HEK293 (cell line): ENCODE measurements around the gene NRG2.

Experiments
- CTCF ChIA-PET: fragments of 350-600 bp; formaldehyde crosslinking; extraction: SDS; loops from one replicate; lab custom pipeline; 2021; ENCODE audit warnings: antibody characterized with exemption; lab: Yijun Ruan, JAX
- POLR2A ChIA-PET: fragments of 300-600 bp; formaldehyde crosslinking; extraction: SDS; loops from one replicate; lab custom pipeline; 2020; ENCODE audit warnings: antibody characterized with exemption, inconsistent platforms; lab: Yijun Ruan, JAX
- H3K27ac ChIP-seq: fragments of 200-500 bp; sonication (Bioruptor generic); 2 replicates; pipeline ENCODE4 v1.5.1; 2014; ENCODE audit warnings: low read depth, low read length, control low read depth, inconsistent platforms; ENCODE audit errors: extremely low read depth
- H3K36me3 ChIP-seq, 2 experiments: fragments of 200-500 bp in 1 of 2; sonication (Bioruptor generic) in 1 of 2; 1 replicate in 1 of 2; 2 replicates in 1 of 2; pipeline ENCODE4 v1.5.1; 2014 to 2017; ENCODE audit warnings: inconsistent platforms in 2 of 2, low read length in 2 of 2; ENCODE audit not compliant: control insufficient read depth in 2 of 2, insufficient read depth in 1 of 2
- H3K4me1 ChIP-seq: fragments of 200-500 bp; sonication (Bioruptor generic); 2 replicates; pipeline ENCODE4 v1.5.1; 2014; ENCODE audit warnings: mild to moderate bottlenecking, low read length, inconsistent platforms; ENCODE audit not compliant: control insufficient read depth, insufficient read depth
- H3K4me3 ChIP-seq: 2 replicates; pipeline ENCODE4 v1.5.1; 2011; ENCODE audit warnings: low read depth, mild to moderate bottlenecking, control low read depth, low read length, moderate library complexity
- H3K9me3 ChIP-seq: fragments of 200-500 bp; sonication (Bioruptor generic); 2 replicates; pipeline ENCODE4 v1.5.1; 2014; ENCODE audit warnings: low read depth, low read length, inconsistent platforms; ENCODE audit not compliant: control insufficient read depth, insufficient read depth
- BCL11A ChIP-seq: fragments of 450-650 bp; formaldehyde crosslinking; IDR thresholded peaks from 2 replicates; pipeline ENCODE4 v1.5.1; 2016; ENCODE audit warnings: low read depth, missing biosample characterization, missing genetic modification characterization
- BCL11B ChIP-seq: fragments of 450-650 bp; formaldehyde crosslinking; IDR thresholded peaks from 2 replicates; pipeline ENCODE4 v1.5.1; 2016; ENCODE audit warnings: low read depth, missing biosample characterization, missing genetic modification characterization
- GLI2 ChIP-seq: fragments of 450-650 bp; formaldehyde crosslinking; IDR thresholded peaks from 2 replicates; pipeline ENCODE4; 2017; ENCODE audit warnings: missing biosample characterization, missing genetic modification characterization, low read depth, borderline replicate concordance
- IKZF3 ChIP-seq: fragments of 450-650 bp; IDR thresholded peaks from 2 replicates; pipeline ENCODE4 v1.5.0; 2018; ENCODE audit warnings: missing biosample characterization, mild to moderate bottlenecking, missing genetic modification characterization, moderate library complexity
- KLF1 ChIP-seq: fragments of 450-650 bp; formaldehyde crosslinking; IDR thresholded peaks from 2 replicates; pipeline ENCODE4 v1.5.1; 2016; ENCODE audit warnings: missing biosample characterization, missing genetic modification characterization
- MEIS1 ChIP-seq: sonication (generic); formaldehyde crosslinking; IDR thresholded peaks from 2 replicates; pipeline ENCODE4 v1.8.1; 2022; ENCODE audit warnings: missing genetic modification reagents, mild to moderate bottlenecking, borderline replicate concordance
- PRDM1 ChIP-seq: fragments of 450-650 bp; formaldehyde crosslinking; IDR thresholded peaks from 2 replicates; pipeline ENCODE4; 2016; ENCODE audit warnings: missing biosample characterization, missing genetic modification characterization
- TRIM28 ChIP-seq: IDR thresholded peaks from 2 replicates; pipeline ENCODE4 v1.6.1; 2011; ENCODE audit warnings: low read length, control low read depth, borderline replicate concordance
- ZFP69B ChIP-seq: fragments of 450-650 bp; formaldehyde crosslinking; IDR thresholded peaks from 2 replicates; pipeline ENCODE4 v1.5.1; 2016; ENCODE audit warnings: missing biosample characterization, missing genetic modification characterization
- ZNF138 ChIP-seq: fragments of 450-650 bp; formaldehyde crosslinking; IDR thresholded peaks from 2 replicates; pipeline ENCODE4 v1.5.1; 2016; ENCODE audit warnings: missing biosample characterization, missing genetic modification characterization, borderline replicate concordance
- ZNF155 ChIP-seq: fragments of 450-650 bp; formaldehyde crosslinking; IDR thresholded peaks from 2 replicates; pipeline ENCODE4 v1.5.1; 2016; ENCODE audit warnings: missing biosample characterization, missing genetic modification characterization
- ZNF18 ChIP-seq: fragments of 450-650 bp; formaldehyde crosslinking; IDR thresholded peaks from 2 replicates; pipeline ENCODE4 v1.5.1; 2016; ENCODE audit warnings: missing biosample characterization, missing genetic modification characterization
- ZNF2 ChIP-seq: fragments of 450-650 bp; formaldehyde crosslinking; IDR thresholded peaks from 2 replicates; pipeline ENCODE4 v1.5.1; 2016; ENCODE audit warnings: missing biosample characterization, missing genetic modification characterization
- ZNF211 ChIP-seq: fragments of 450-650 bp; formaldehyde crosslinking; IDR thresholded peaks from 2 replicates; pipeline ENCODE4 v1.5.1; 2016; ENCODE audit warnings: low read depth, missing biosample characterization, missing genetic modification characterization
- ZNF302 ChIP-seq: fragments of 450-650 bp; formaldehyde crosslinking; IDR thresholded peaks from 2 replicates; pipeline ENCODE4 v1.5.1; 2016; ENCODE audit warnings: missing biosample characterization, missing genetic modification characterization, low read depth
- ZNF37A ChIP-seq: fragments of 450-650 bp; IDR thresholded peaks from 2 replicates; pipeline ENCODE4 v1.5.1; 2018; ENCODE audit warnings: missing biosample characterization, missing genetic modification characterization
- ZNF426 ChIP-seq: fragments of 450-650 bp; formaldehyde crosslinking; IDR thresholded peaks from 2 replicates; pipeline ENCODE4 v1.5.1; 2017; ENCODE audit warnings: missing biosample characterization, missing genetic modification characterization, mild to moderate bottlenecking, inconsistent platforms, moderate library complexity
- ZNF544 ChIP-seq: fragments of 450-650 bp; formaldehyde crosslinking; IDR thresholded peaks from 2 replicates; pipeline ENCODE4 v1.5.0; 2017; ENCODE audit warnings: missing biosample characterization, missing genetic modification characterization
- ZNF560 ChIP-seq: fragments of 450-650 bp; formaldehyde crosslinking; IDR thresholded peaks from 2 replicates; pipeline ENCODE4 v1.5.1; 2017; ENCODE audit warnings: missing biosample characterization, missing genetic modification characterization, borderline replicate concordance
- ZNF571 ChIP-seq: fragments of 450-650 bp; formaldehyde crosslinking; IDR thresholded peaks from 2 replicates; pipeline ENCODE4 v1.5.0; 2017; ENCODE audit warnings: missing biosample characterization, missing genetic modification characterization
- ZNF777 ChIP-seq: fragments of 450-650 bp; formaldehyde crosslinking; IDR thresholded peaks from 2 replicates; pipeline ENCODE4 v1.5.1; 2017; ENCODE audit warnings: missing biosample characterization, missing genetic modification characterization, borderline replicate concordance
- ZXDB ChIP-seq: fragments of 450-650 bp; formaldehyde crosslinking; IDR thresholded peaks from 2 replicates; pipeline ENCODE4 v1.5.1; 2016; ENCODE audit warnings: missing biosample characterization, missing genetic modification characterization
- TF ChIP-seq, protein P1 (sequence below): fragments of 450-650 bp; formaldehyde crosslinking; IDR thresholded peaks from 2 replicates; pipeline ENCODE4 v1.5.1; 2016; ENCODE audit warnings: missing biosample characterization, missing genetic modification characterization, borderline replicate concordance

The NRG2 gene

DNA sequence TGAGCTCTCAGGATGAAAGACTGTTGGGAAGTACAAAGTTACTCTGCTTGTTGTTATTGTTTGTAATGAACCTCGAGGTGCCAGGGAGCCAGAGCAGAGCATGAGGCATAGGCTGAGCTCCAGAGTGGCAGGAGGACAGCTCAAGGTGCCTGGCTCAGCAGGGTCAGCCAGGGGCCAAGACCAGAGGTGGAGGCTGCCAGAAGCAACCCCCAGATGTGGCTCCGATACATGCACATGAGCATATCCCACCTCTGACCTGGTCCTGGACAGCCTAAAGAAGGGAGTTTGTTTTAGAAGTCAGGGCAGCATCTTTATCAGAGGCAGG lies 141.9 kb downstream of the NRG2 start (continued):
- TF ChIP-seq ZNF18 (tag by site-specific recombination) (no peak), ZNF571 (tag by site-specific recombination) (no peak), IKZF3 (tag by site-specific recombination) (no peak)
- TF ChIP-seq, all 188 proteins: peak for 0

GRCh38 chr5:139900546-139901250 lies 142.4 kb downstream of the NRG2 start:
- Histone ChIP-seq H3K9me3 (no peaks in the 10 kb centered on the region), H3K4me1 (peaks cover 7% of the 10 kb centered on the region; the same call in 1 of the 2 replicates), H3K4me3 (no peak overlapping the region), H3K36me3 (no peaks in the 10 kb centered on the region), H3K27ac (no peak overlapping the region)
- ChIA-PET POLR2A (no interaction called here), CTCF (interaction anchor here (0.7 to 2.6 kb wide), 3 partner anchors 68 to 119 kb away, joined by 4 to 25 read pairs (median 13); no protein-coding TSS in a partner anchor)
- no peak for TF ChIP-seq ZNF302 (tag by site-specific recombination)
- no peak for TF ChIP-seq ZNF426
- no peak for TF ChIP-seq TRIM28
- no peak for TF ChIP-seq PRDM1 (tag by site-specific recombination)
- TF ChIP-seq ZNF544 (tag by site-specific recombination): no peak
- no peak for TF ChIP-seq KLF1 (tag by site-specific recombination)
- TF ChIP-seq ZNF138 (tag by site-specific recombination): no peak
- TF ChIP-seq BCL11A (tag by site-specific recombination): no peak

DNA sequence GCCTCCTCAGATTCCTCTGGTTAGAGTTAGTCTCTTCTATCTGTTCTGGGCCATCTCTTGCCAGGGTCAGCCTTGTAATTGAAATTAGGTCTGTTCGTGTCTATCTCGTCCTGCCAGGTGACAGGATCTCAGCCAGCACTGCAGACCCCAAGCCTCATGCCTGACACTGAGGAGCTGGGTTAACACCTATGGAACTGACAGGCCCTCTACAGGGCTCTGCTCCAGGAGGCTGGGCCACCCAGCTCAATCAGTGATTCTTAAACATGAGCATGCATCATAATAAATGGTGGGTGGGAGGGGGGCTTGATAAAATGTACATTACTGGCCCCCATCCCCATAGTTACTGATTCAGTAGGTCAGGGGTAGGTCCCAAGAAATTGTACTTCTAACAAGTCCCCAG lies 144.1 kb downstream of the NRG2 start:
- no peak for TF ChIP-seq ZXDB (tag by site-specific recombination)
- no peak for TF ChIP-seq MEIS1 (CRISPR knock-in tag)
- no peak for TF ChIP-seq GLI2
- no peak for TF ChIP-seq ZFP69B (tag by site-specific recombination)
- TF ChIP-seq BCL11B: no peak
- TF ChIP-seq ZNF155 (tag by site-specific recombination): no peak
- TF ChIP-seq ZNF37A: no peak
- TF ChIP-seq TRIM28: no peak
- TF ChIP-seq, protein P1, sequence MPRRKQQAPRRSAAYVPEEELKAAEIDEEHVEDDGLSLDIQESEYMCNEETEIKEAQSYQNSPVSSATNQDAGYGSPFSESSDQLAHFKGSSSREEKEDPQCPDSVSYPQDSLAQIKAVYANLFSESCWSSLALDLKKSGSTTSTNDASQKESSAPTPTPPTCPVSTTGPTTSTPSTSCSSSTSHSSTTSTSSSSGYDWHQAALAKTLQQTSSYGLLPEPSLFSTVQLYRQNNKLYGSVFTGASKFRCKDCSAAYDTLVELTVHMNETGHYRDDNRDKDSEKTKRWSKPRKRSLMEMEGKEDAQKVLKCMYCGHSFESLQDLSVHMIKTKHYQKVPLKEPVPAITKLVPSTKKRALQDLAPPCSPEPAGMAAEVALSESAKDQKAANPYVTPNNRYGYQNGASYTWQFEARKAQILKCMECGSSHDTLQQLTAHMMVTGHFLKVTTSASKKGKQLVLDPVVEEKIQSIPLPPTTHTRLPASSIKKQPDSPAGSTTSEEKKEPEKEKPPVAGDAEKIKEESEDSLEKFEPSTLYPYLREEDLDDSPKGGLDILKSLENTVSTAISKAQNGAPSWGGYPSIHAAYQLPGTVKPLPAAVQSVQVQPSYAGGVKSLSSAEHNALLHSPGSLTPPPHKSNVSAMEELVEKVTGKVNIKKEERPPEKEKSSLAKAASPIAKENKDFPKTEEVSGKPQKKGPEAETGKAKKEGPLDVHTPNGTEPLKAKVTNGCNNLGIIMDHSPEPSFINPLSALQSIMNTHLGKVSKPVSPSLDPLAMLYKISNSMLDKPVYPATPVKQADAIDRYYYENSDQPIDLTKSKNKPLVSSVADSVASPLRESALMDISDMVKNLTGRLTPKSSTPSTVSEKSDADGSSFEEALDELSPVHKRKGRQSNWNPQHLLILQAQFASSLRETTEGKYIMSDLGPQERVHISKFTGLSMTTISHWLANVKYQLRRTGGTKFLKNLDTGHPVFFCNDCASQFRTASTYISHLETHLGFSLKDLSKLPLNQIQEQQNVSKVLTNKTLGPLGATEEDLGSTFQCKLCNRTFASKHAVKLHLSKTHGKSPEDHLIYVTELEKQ: no peak
- TF ChIP-seq ZNF560 (tag by site-specific recombination): no peak
- no peak for TF ChIP-seq ZNF777 (tag by site-specific recombination)
- no peak for TF ChIP-seq ZNF211 (tag by site-specific recombination)
- TF ChIP-seq ZNF2 (tag by site-specific recombination): no peak
- POLR2A ChIA-PET: no interaction called here

More for the DNA sequence above, 144.1 kb downstream of the NRG2 start:
- Histone ChIP-seq H3K36me3 (no peaks in the 10 kb centered on the region), H3K4me1 (0 out of 2 replicates have a peak, but pooled peaks cover 2% of the 10 kb centered on the region), H3K27ac (no peak overlapping the region), H3K9me3 (no peaks in the 10 kb centered on the region), H3K4me3 (no peak overlapping the region)
- CTCF ChIA-PET: interaction anchor here (0.7 to 1.6 kb wide), 3 partner anchors 15 to 70 kb away, joined by 3 to 13 read pairs (median 4); no protein-coding TSS in a partner anchor
